HCT116 (cell line): ENCODE measurements around the gene ADORA2B. TPM values are rescaled to one million over a fixed set of nuclear protein-coding genes. Genes with fewer than 3 reads are reported as not detected.

Experiments
- ATAC-seq: fragments of 200-7000 bp; cut with Tn5 transposase; 2 replicates; pipeline ENCODE4 v1.9.1; 2020; ENCODE audit warnings: mild to moderate bottlenecking, moderate library complexity
- BruUV-seq: library from RNA; stranded (reverse); fragments of 400-500 nt; replicated peaks from 2 replicates; lab custom pipeline; 2021; lab: Mats Ljungman, UMichigan
- CTCF ChIA-PET: fragments of 300-600 bp; sonication (Branson Sonifier 250); formaldehyde crosslinking; loops from one replicate; lab custom pipeline; 2021; ENCODE audit warnings: antibody characterized with exemption; lab: Charles Lee
- POLR2A ChIA-PET: fragments of 300-600, 350-600 bp; sonication (Branson Sonifier 250); formaldehyde crosslinking; loops from one replicate; lab custom pipeline; 2021; ENCODE audit warnings: antibody characterized with exemption; lab: Charles Lee
- RAD21 ChIA-PET, 2 experiments: fragments of 300-600 bp; sonication (Branson Sonifier 250); formaldehyde crosslinking; loops; one replicate each; lab custom pipeline; 2023; ENCODE audit warnings: low total read pairs in 2 of 2; ENCODE audit not compliant: uncharacterized antibody in 2 of 2, unreplicated experiment in 2 of 2, low non-redundant PET in 1 of 2; lab: Charles Lee
- DNase-seq: peaks from one replicate; pipeline ENCODE4 v3.0.0-alpha.2; 2010; ENCODE audit warnings: low read depth, low spot score
- H2AFZ ChIP-seq: fragments of 200-600 bp; shearing (Covaris generic), sonication (generic); 2 replicates; pipeline ENCODE4 v1.6.1; 2017; ENCODE audit warnings: low read depth, mixed run types, mixed read lengths, antibody characterized with exemption, low read length; ENCODE audit not compliant: poor library complexity, severe bottlenecking
- H3K27ac ChIP-seq: 2 replicates; pipeline ENCODE4 v1.5.1; 2012; ENCODE audit warnings: low read depth, low read length
- H3K27me3 ChIP-seq: fragments of 200-600 bp; sonication (generic); 2 replicates; pipeline ENCODE4 v1.6.1; 2016; ENCODE audit warnings: mixed run types, low read length, mixed read lengths; ENCODE audit not compliant: insufficient read depth
- H3K36me3 ChIP-seq, 2 experiments: fragments of 200-500 bp in 1 of 2; fragments of 200-600 bp in 1 of 2; sonication (Bioruptor generic) in 1 of 2; sonication (generic) in 1 of 2; 2 replicates each; pipeline versions ENCODE4 v1.5.1 to v1.6.1; 2014 to 2016; ENCODE audit warnings: low read length in 2 of 2, inconsistent platforms in 1 of 2, mixed read lengths in 1 of 2, mixed run types in 1 of 2; ENCODE audit not compliant: insufficient read depth in 2 of 2, control insufficient read depth in 1 of 2
- H3K4me1 ChIP-seq, 2 experiments: fragments of 200-600 bp in 1 of 2; sonication (generic) in 1 of 2; 2 replicates each; pipeline versions ENCODE4 v1.5.1 to v1.6.1; 2012 to 2017; ENCODE audit warnings: low read length in 2 of 2, inconsistent platforms in 1 of 2, mild to moderate bottlenecking in 1 of 2, mixed read lengths in 1 of 2, mixed run types in 1 of 2, moderate library complexity in 1 of 2; ENCODE audit not compliant: insufficient read depth in 2 of 2, control insufficient read depth in 1 of 2
- H3K4me2 ChIP-seq: fragments of 200-600 bp; sonication (generic); 2 replicates; pipeline ENCODE4 v1.6.1; 2017; ENCODE audit warnings: mixed run types, low read length, mixed read lengths
- H3K4me3 ChIP-seq, 2 experiments: fragments of 200-600 bp in 1 of 2; sonication (generic) in 1 of 2; replicated peaks in 1 of 2; 2 replicates each; pipeline ENCODE4 v1.5.1; 2011 to 2016; ENCODE audit warnings: low read length in 2 of 2, control low read depth in 1 of 2, low read depth in 1 of 2, mild to moderate bottlenecking in 1 of 2, mixed read lengths in 1 of 2, mixed run types in 1 of 2
- H3K79me2 ChIP-seq: fragments of 200-600 bp; sonication (generic); 2 replicates; pipeline ENCODE4 v1.6.1; 2017; ENCODE audit warnings: mild to moderate bottlenecking, mixed run types, low read length, moderate library complexity, mixed read lengths; ENCODE audit not compliant: insufficient read depth
- H3K9ac ChIP-seq: fragments of 200-600 bp; sonication (generic); 2 replicates; pipeline ENCODE4 v1.6.1; 2016; ENCODE audit warnings: low read length, mixed read lengths
- H3K9me2 ChIP-seq: fragments of 200-600 bp; sonication (generic), shearing (Covaris generic); 2 replicates; pipeline ENCODE4 v1.6.1; 2017; ENCODE audit warnings: mixed run types, mild to moderate bottlenecking, moderate library complexity; ENCODE audit not compliant: insufficient read depth
- H3K9me3 ChIP-seq, 2 experiments: fragments of 200-500 bp in 1 of 2; fragments of 200-600 bp in 1 of 2; sonication (Bioruptor generic) in 1 of 2; sonication (generic) in 1 of 2; 2 replicates each; pipeline ENCODE4 v1.6.1; 2014 to 2017; ENCODE audit warnings: low read length in 2 of 2, mixed read lengths in 2 of 2, inconsistent platforms in 1 of 2, low read depth in 1 of 2, mild to moderate bottlenecking in 1 of 2, mixed run types in 1 of 2, moderate library complexity in 1 of 2; ENCODE audit not compliant: control insufficient read depth in 1 of 2, insufficient read depth in 1 of 2
- H4K20me1 ChIP-seq: fragments of 200-600 bp; sonication (generic), shearing (Covaris generic); 2 replicates; pipeline ENCODE4 v1.6.1; 2017; ENCODE audit warnings: mixed run types, mild to moderate bottlenecking, moderate library complexity; ENCODE audit not compliant: insufficient read depth
- CBX3 ChIP-seq: IDR thresholded peaks from 2 replicates; pipeline ENCODE4 v1.6.1; 2012; ENCODE audit warnings: low read depth
- ELF1 ChIP-seq: IDR thresholded peaks from 2 replicates; pipeline ENCODE4 v1.6.1; 2012; ENCODE audit warnings: low read depth, borderline replicate concordance
- SP1 ChIP-seq: IDR thresholded peaks from 2 replicates; pipeline ENCODE4 v1.6.1; 2012; ENCODE audit warnings: low read depth
- SRF ChIP-seq: IDR thresholded peaks from 2 replicates; pipeline ENCODE4 v1.6.1; 2012; ENCODE audit warnings: low read depth
- intact Hi-C: fragments of 100-400 bp; cut with micrococcal nuclease; formaldehyde crosslinking; loops from 2 replicates; pipeline ENCODE4 v1.10.0; 2022
- total RNA-seq: library from RNA; stranded (reverse); gene quantifications from one replicate; pipeline ENCODE4 v1.2.1, GENCODE V29; 2021; ENCODE audit not compliant: unreplicated experiment

The ADORA2B gene
- total RNA-seq, 1 experiment from 2014 or later = 47.5 TPM

GRCh38 chr17:15947976-15948752, 3.2 kb downstream of the ADORA2B start:
- peaks cover 31 to 69% of the 10 kb centered on the region in 2 experiments for H3K4me1 ChIP-seq
- POLR2A ChIA-PET = interaction anchor here (0.6 to 3.9 kb wide), 3 partner anchors 10 to 23 kb away, joined by 3 to 20 read pairs (median 9); no protein-coding TSS in a partner anchor
- peak overlapping the region; percentile 92 for H3K27ac ChIP-seq
- no peak for ATAC-seq
- peaks cover 0 to 12% of the 10 kb centered on the region in 2 experiments; a peak in 1 of 4 replicates for H3K36me3 ChIP-seq
- peak overlapping the region; percentile 91 for H3K9ac ChIP-seq
- no peaks in the 10 kb centered on the region for H3K27me3 ChIP-seq
- CTCF ChIA-PET = no interaction called here
- H3K79me2 ChIP-seq = peaks cover 81% of the 10 kb centered on the region
- intact Hi-C loops = loop anchor here (5.0 kb wide), 1 partner anchor 691 kb away; no protein-coding TSS in a partner anchor
- H3K9me2 ChIP-seq = no peaks in the 10 kb centered on the region
- DNase-seq = no peak
- H3K4me2 ChIP-seq = peak overlapping the region; percentile 99
- TF ChIP-seq SP1 = no peak
- H3K4me3 ChIP-seq = no peak overlapping the region
- RAD21 ChIA-PET = interaction anchor here in 1 of 2 experiments (1.6 kb wide), 1 partner anchor 11 kb away, joined by 3 read pairs; no protein-coding TSS in a partner anchor
- H3K9me3 ChIP-seq = no peaks in the 10 kb centered on the region
- H2AFZ ChIP-seq = no peak overlapping the region
- no TSS peak for BruUV-seq
- H4K20me1 ChIP-seq = no peaks in the 10 kb centered on the region

- Histone ChIP-seq H3K27me3 (no peaks in the 10 kb centered on the region), H3K9ac (peak overlapping the region; percentile 79), H4K20me1 (no peaks in the 10 kb centered on the region), H3K9me3 (no peaks in the 10 kb centered on the region), H3K4me2 (peak overlapping the region; percentile 80; the same call in 1 of the 2 replicates), H3K9me2 (no peaks in the 10 kb centered on the region), H3K4me3 (no peak overlapping the region)
- ChIA-PET RAD21 (interaction anchor here in 1 of 2 experiments (0.5 kb wide), 1 partner anchor 47 kb away, joined by 5 read pairs; no protein-coding TSS in a partner anchor), POLR2A (no interaction called here), CTCF (no interaction called here)
- ATAC-seq (0 out of 2 replicates have a peak, but pooled peaks have one; percentile 14), DNase-seq (no peak)
- TF ChIP-seq ELF1 (no peak), SP1 (no peak), SRF (no peak), CBX3 (no peak)
- TF ChIP-seq, all 23 proteins: peak for 0
- peak overlapping the region; percentile 51 for H3K27ac ChIP-seq
- BruUV-seq = no TSS peak
- H3K4me1 ChIP-seq = peaks cover 63 to 92% of the 10 kb centered on the region in 2 experiments
- intact Hi-C loops = no loop called here
- no peak overlapping the region for H2AFZ ChIP-seq
- peaks cover 0 to 12% of the 10 kb centered on the region in 2 experiments; a peak in 1 of 4 replicates for H3K36me3 ChIP-seq
- H3K79me2 ChIP-seq = peaks cover 99% of the 10 kb centered on the region
Measured at GRCh38 chr17:15951368-15952047, 6.6 kb downstream of the ADORA2B start.
